Adipocyte (in vitro differentiated cells): ENCODE results near the gene ROBO2.
A peak's percentile ranks its signal among the peaks of the same experiment; 100 is the strongest.

Experiments
- DNase-seq: peaks from one replicate; pipeline ENCODE4 v3.0.0-alpha.2; 2015; ENCODE audit warnings: low read depth
- H3K27me3 ChIP-seq: replicated peaks from 2 replicates; pipeline ENCODE4 v1.7.0; 2013; ENCODE audit warnings: mild to moderate bottlenecking, low read length, moderate library complexity; ENCODE audit not compliant: control insufficient read depth, insufficient read depth
- H3K36me3 ChIP-seq: 2 replicates; pipeline ENCODE4 v1.7.0; 2013; ENCODE audit warnings: low read length, mild to moderate bottlenecking, moderate library complexity; ENCODE audit not compliant: control insufficient read depth, insufficient read depth, severe bottlenecking
- H3K4me1 ChIP-seq: 2 replicates; pipeline ENCODE4 v1.7.0; 2013; ENCODE audit warnings: mild to moderate bottlenecking, low read length, moderate library complexity; ENCODE audit not compliant: control insufficient read depth, insufficient read depth
- H3K4me3 ChIP-seq: 2 replicates; pipeline ENCODE4 v1.7.0; 2013; ENCODE audit warnings: mild to moderate bottlenecking, low read length, moderate library complexity
- H3K9ac ChIP-seq: 2 replicates; pipeline ENCODE4 v1.7.0; 2013; ENCODE audit warnings: mild to moderate bottlenecking, low read length, moderate library complexity
- H3K9me3 ChIP-seq: 2 replicates; pipeline ENCODE4 v1.7.0; 2013; ENCODE audit warnings: mild to moderate bottlenecking, low read length, moderate library complexity; ENCODE audit not compliant: control insufficient read depth

ROBO2 gene

DNA sequence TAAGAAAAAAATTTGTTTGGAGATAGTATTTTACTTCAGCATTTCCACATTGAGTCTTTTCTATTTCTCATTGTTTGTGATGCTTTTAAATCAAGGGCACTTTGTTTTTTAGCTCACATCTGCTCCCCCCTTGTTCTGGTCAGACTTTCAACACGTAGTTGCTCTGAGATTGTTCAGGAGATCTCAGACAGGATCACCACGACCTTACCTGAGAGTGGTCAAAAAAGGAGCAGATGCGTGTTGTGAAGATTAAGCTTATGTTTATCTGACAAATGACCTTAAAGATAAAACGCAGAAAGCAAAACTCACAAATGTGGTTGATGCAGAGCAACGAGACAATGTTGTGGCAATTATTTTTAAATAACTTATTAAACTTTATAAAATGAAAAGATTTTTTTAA is 298.3 kb downstream of the ROBO2 start:
- H3K9ac ChIP-seq, result no peak overlapping the region

DNA sequence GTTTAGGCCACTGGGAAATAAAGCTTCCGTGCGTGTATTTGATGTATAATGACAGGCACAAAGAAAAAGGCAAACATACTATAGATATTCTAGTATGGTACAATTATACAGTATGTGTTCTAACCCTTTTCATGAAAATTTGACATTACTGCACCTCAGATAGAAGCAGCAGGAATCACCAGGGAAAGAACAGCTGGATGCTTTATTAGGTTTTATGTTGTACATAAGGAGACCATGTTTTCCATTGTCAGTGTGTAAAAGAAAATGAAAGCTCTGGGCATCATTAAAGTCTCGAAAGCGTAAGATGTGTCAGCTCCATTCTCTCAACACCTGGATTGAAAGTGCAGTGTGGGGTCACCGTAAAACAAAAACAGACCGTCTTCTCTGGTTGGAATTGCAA is 302.1 kb downstream of the ROBO2 start:
- no peak for DNase-seq
- Histone ChIP-seq H3K9me3 (no peaks in the 10 kb centered on the region), H3K9ac (no peak overlapping the region)

More for the DNA sequence above, 298.3 kb downstream of the ROBO2 start:
- no peaks in the 10 kb centered on the region for H3K4me1 ChIP-seq
- no peaks in the 10 kb centered on the region for H3K36me3 ChIP-seq
- H3K4me3 ChIP-seq, result no peak overlapping the region
- DNase-seq, result no peak
- no peaks in the 10 kb centered on the region for H3K27me3 ChIP-seq
- no peaks in the 10 kb centered on the region for H3K9me3 ChIP-seq

GRCh38 chr3:77342688-77343087 is 302.8 kb downstream of the ROBO2 start:
- no peak for DNase-seq
- Histone ChIP-seq H3K4me1 (no peaks in the 10 kb centered on the region), H3K27me3 (no peaks in the 10 kb centered on the region), H3K36me3 (no peaks in the 10 kb centered on the region), H3K4me3 (no peak overlapping the region), H3K9me3 (no peaks in the 10 kb centered on the region), H3K9ac (no peak overlapping the region)

More for the DNA sequence above, 302.1 kb downstream of the ROBO2 start:
- no peak overlapping the region for H3K4me3 ChIP-seq
- H3K36me3 ChIP-seq, result no peaks in the 10 kb centered on the region
- no peaks in the 10 kb centered on the region for H3K27me3 ChIP-seq
- H3K4me1 ChIP-seq, result no peaks in the 10 kb centered on the region

DNA sequence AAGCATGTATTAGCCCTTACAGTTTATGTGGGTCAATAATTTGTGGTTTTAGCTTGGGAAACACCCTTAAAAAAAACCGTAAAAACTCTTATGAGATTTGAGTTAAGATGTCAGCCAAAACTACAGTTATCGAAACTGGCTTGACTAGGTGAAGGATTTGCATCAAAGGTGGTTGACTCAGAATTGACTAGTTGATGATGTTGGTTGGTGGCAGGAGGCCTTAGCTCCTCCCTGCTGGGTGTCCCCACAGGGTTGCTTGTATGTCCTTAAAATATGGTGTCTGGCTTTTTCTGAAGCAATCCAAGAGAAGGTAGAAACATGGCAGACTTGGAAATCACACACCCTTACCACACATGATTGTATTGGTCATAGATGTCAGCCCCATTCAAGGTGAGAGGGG is 305.1 kb downstream of the ROBO2 start:
- H3K4me3 ChIP-seq, result no peak overlapping the region
- no peak for DNase-seq
- H3K9me3 ChIP-seq, result no peaks in the 10 kb centered on the region
- no peaks in the 10 kb centered on the region for H3K4me1 ChIP-seq
- H3K27me3 ChIP-seq, result no peaks in the 10 kb centered on the region
- no peak overlapping the region for H3K9ac ChIP-seq
- no peaks in the 10 kb centered on the region for H3K36me3 ChIP-seq

GRCh38 chr3:77348244-77348855 is 308.5 kb downstream of the ROBO2 start:
- Histone ChIP-seq H3K27me3 (no peaks in the 10 kb centered on the region), H3K4me3 (no peak overlapping the region), H3K4me1 (no peaks in the 10 kb centered on the region), H3K36me3 (no peaks in the 10 kb centered on the region), H3K9ac (no peak overlapping the region), H3K9me3 (no peaks in the 10 kb centered on the region)
- DNase-seq, result no peak

DNA sequence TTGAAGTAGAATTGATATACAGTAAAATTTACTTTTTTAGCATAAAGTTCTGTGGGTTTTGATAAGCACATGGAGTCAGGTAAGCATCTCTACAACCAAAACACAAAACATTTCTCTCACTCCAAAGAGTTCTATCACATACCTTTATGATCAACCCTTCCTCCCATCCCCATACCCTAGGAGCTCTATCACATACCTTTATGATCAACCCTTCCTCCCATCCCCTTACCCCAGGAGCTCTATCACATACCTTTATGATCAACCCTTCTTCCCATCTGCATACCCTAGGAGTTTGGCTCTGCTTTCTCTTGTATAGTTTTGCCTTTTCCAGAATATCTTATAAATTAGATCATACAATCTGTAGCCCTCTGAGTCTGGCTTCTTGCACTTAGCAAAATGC is 315.1 kb downstream of the ROBO2 start:
- H3K4me3 ChIP-seq, result no peak overlapping the region
- H3K27me3 ChIP-seq, result no peaks in the 10 kb centered on the region
- no peaks in the 10 kb centered on the region for H3K9me3 ChIP-seq
- no peak overlapping the region for H3K9ac ChIP-seq
- no peak for DNase-seq
- H3K4me1 ChIP-seq, result no peaks in the 10 kb centered on the region
- no peaks in the 10 kb centered on the region for H3K36me3 ChIP-seq

DNA sequence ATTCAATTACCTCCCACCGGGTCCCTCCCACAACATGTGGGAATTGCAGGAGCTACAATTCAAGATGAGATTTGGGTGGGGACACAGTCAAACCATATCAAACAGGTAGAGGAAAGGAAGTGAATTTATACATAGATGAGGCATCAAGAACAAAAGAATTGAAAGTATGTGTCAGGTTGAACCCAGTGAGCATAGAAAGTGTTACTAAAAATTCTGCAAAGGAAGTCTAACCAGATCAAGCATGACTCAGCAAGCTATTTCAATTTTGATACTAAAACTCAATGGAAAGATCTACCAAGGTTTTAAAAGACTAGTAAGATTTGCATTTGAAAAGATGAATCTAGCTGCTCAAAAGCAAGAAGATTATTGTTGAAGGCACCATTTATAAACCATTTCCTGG is 323.0 kb downstream of the ROBO2 start:
- no peaks in the 10 kb centered on the region for H3K36me3 ChIP-seq
- H3K9ac ChIP-seq, result no peak overlapping the region
- no peaks in the 10 kb centered on the region for H3K27me3 ChIP-seq
- H3K9me3 ChIP-seq, result peaks cover 7% of the 10 kb centered on the region
- H3K4me1 ChIP-seq, result no peaks in the 10 kb centered on the region
- DNase-seq, result no peak
- H3K4me3 ChIP-seq, result no peak overlapping the region

DNA sequence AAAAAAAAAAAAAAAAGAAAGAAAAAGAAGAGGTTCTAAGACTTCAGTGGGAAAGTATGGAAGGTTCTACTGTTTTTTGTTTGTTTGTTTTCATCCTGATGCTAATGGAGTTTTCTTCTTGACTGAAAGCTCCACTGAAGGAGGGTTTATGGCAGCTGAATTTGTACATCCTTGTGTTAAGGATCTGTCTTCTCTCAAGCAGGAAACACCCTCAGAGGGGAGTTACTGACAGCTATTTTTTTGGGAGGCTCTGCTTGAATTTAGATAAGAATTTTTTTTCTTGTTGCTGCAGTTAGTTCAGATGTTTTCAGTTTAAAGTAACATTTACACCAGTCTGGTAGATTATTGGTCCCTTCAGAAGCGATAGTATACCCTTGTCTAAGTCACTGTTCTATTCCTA is 325.3 kb downstream of the ROBO2 start:
- Histone ChIP-seq H3K27me3 (no peaks in the 10 kb centered on the region), H3K36me3 (no peaks in the 10 kb centered on the region), H3K9me3 (peaks cover 7% of the 10 kb centered on the region), H3K4me3 (no peak overlapping the region), H3K4me1 (no peaks in the 10 kb centered on the region), H3K9ac (no peak overlapping the region)
- no peak for DNase-seq

DNA sequence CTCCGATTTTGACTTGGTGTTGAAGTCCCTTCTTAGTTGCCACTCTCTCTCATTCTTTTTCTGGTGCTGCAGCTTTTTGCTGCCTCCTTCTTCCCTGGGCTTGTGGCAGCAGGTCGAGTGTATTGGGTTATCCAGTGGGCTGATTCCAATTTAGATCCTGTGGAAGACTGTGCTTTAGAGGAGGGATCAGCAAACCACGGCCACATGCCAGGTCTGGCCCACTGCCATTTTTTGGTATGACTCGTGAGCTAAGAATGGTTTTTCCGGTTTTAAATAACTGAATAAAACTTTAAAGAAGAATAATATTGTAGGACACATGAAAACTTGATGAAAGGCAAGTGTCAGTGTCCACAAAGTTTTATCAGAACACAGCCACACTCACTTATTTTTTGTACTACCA is 330.5 kb downstream of the ROBO2 start:
- H3K4me3 ChIP-seq, result no peak overlapping the region
- no peaks in the 10 kb centered on the region for H3K36me3 ChIP-seq
- no peaks in the 10 kb centered on the region for H3K27me3 ChIP-seq
- no peaks in the 10 kb centered on the region for H3K9me3 ChIP-seq
- peak; percentile 74 for DNase-seq
- H3K4me1 ChIP-seq, result no peaks in the 10 kb centered on the region
- no peak overlapping the region for H3K9ac ChIP-seq

DNA sequence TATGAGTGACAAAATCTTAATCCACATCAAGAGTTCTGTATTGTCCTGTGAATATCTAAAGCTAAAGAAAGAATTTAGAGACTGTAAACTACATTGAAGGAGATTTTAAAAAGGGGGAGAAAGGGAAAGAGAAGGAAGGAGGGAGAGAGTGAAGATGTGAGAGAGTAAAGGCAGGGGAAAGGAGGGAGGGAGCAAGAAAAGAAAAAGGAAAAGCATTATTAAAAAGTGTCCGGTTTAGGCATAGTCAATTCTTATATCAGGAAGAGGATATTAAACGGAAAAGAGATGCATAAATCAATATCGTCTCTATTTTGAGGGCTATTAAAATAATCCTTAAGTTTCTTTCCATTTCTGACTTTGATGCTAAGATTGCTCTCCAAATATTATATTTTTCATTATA is 332.1 kb downstream of the ROBO2 start:
- no peak overlapping the region for H3K4me3 ChIP-seq

DNA sequence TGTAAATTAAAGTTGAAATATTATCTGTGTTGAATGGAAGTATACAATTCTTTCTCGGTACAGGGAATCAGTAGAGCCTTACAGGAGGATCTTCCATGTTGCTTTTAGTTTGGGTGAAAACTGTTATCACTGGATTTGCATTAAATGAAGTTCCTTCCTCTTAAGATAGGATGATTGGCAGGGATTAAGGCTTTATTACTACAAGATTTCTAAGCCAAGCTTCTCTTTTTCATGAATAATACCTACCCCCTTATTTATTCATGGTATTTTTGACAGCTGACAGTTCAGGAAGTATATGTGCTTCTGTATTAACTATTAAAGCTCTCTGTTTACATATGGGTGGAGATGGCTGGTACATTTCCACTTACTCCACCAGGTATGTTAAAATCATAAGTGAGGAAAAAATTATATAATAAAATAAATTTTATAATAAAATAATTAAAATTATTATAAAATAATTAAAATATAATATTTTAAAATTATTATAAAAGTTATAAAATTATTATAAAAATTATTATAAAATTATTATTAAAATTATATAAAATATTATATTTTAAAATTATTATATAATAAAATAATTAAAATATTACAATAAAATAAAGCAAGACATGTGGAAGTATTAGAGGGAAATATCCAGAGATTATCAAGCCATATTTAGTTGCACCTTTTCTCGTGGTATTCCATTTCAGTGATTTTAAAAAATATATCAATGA is 332.9 kb downstream of the ROBO2 start:
- no peaks in the 10 kb centered on the region for H3K27me3 ChIP-seq
- no peaks in the 10 kb centered on the region for H3K9me3 ChIP-seq
- H3K9ac ChIP-seq, result no peak overlapping the region
- no peak overlapping the region for H3K4me3 ChIP-seq
- H3K36me3 ChIP-seq, result no peaks in the 10 kb centered on the region
- no peaks in the 10 kb centered on the region for H3K4me1 ChIP-seq
- no peak for DNase-seq

More for the DNA sequence above, 332.1 kb downstream of the ROBO2 start:
- no peaks in the 10 kb centered on the region for H3K9me3 ChIP-seq
- no peaks in the 10 kb centered on the region for H3K27me3 ChIP-seq
- H3K9ac ChIP-seq, result no peak overlapping the region
- no peaks in the 10 kb centered on the region for H3K36me3 ChIP-seq
- DNase-seq, result no peak
- H3K4me1 ChIP-seq, result no peaks in the 10 kb centered on the region

DNA sequence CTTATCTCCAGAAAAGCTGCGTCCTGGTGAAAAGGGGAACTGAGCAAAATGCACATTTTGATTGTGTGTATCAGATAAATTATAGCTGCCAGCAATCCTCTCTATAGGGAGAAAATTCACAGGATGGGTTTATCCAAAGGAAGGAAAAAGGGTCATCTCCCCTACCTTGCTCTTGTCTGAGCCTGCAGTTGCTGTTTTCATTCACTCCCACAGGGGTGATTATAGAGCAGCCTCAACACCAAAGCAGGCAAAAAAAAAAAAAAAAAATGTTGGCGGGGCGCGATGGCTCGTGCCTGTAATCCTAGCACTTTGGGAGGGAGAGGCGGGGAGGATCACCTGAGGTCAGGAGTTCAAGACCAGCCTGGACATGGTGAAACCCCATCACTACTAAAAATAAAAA is 333.7 kb downstream of the ROBO2 start:
- no peaks in the 10 kb centered on the region for H3K4me1 ChIP-seq
- no peaks in the 10 kb centered on the region for H3K27me3 ChIP-seq
- H3K9me3 ChIP-seq, result no peaks in the 10 kb centered on the region
- no peak overlapping the region for H3K9ac ChIP-seq
- DNase-seq, result no peak
- H3K36me3 ChIP-seq, result no peaks in the 10 kb centered on the region
- no peak overlapping the region for H3K4me3 ChIP-seq
